NT2/D1 (cell line): Measurements from ENCODE around the gene COX7C.

Experiments
- DNase-seq: peaks from one replicate; pipeline ENCODE4 v3.0.0-alpha.2; 2011; ENCODE audit warnings: low read depth, low spot score
- H3K27me3 ChIP-seq: 2 replicates; pipeline ENCODE4 v1.6.0; 2011; ENCODE audit warnings: mild to moderate bottlenecking; ENCODE audit not compliant: insufficient read length, insufficient read depth
- H3K36me3 ChIP-seq: 2 replicates; pipeline ENCODE4 v1.6.1; 2011; ENCODE audit warnings: mild to moderate bottlenecking, low read length, mixed read lengths; ENCODE audit not compliant: insufficient read depth, insufficient read length
- H3K4me1 ChIP-seq: 2 replicates; pipeline ENCODE4 v1.5.1; 2011; ENCODE audit not compliant: insufficient read depth, insufficient read length
- H3K4me3 ChIP-seq: 2 replicates; pipeline ENCODE4 v1.5.1; 2011; ENCODE audit warnings: low read depth; ENCODE audit not compliant: insufficient read length
- H3K9ac ChIP-seq: 2 replicates; pipeline ENCODE4 v1.6.0; 2011; ENCODE audit warnings: low read depth; ENCODE audit not compliant: insufficient read length
- H3K9me3 ChIP-seq: 2 replicates; pipeline ENCODE4 v1.5.1; 2011; ENCODE audit warnings: mild to moderate bottlenecking, low read length; ENCODE audit not compliant: insufficient read depth
- SUZ12 ChIP-seq: IDR thresholded peaks from 2 replicates; pipeline ENCODE4 v1.6.1; 2011; ENCODE audit not compliant: insufficient read length, insufficient read depth; ENCODE audit errors: extremely low read depth
- YY1 ChIP-seq: IDR thresholded peaks from 2 replicates; pipeline ENCODE4 v1.6.1; 2011; ENCODE audit not compliant: insufficient read length, insufficient read depth
- ZNF274 ChIP-seq: IDR thresholded peaks from 2 replicates; pipeline ENCODE4 v1.6.1; 2011; ENCODE audit warnings: mild to moderate bottlenecking, low read depth, low read length

The COX7C gene

DNA sequence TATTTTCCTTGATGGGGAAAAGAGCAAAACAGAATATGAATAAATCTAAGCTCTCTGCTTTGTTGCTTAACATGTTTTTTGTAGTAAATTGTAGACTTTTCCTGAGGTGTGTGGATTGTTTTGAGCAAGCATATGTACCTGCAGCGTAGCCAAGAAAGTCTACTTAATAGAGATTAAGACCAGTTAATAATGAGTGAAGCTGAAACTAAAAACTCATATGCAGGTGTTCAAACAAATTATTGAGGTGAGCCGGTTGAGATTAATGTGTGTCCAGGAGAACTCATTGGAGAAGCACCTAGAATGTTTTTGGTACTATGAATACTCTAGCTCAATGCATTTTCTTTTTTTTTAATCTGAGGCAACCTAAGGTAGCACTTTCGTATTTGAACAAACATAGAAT lies 49.2 kb downstream of the COX7C start:
- Histone ChIP-seq H3K9me3 (no peaks in the 10 kb centered on the region), H3K4me1 (no peaks in the 10 kb centered on the region), H3K9ac (no peak overlapping the region), H3K27me3 (no peaks in the 10 kb centered on the region), H3K4me3 (no peak overlapping the region), H3K36me3 (no peaks in the 10 kb centered on the region)
- DNase-seq = no peak
- TF ChIP-seq ZNF274 = no peak
- TF ChIP-seq SUZ12 = no peak
- TF ChIP-seq YY1 = no peak
